Mucosa of stomach (tissue), 1 donor: Measurements from ENCODE around the gene ZNF207.
"Not testable (repeated sequence)": the region's sequence is repeated elsewhere in the genome, so short reads cannot be mapped to it uniquely, and the experiment has no call there.

Source experiments
- H3K27me3 ChIP-seq: one replicate; pipeline ENCODE4 v1.7.0; 2013; ENCODE audit warnings: mild to moderate bottlenecking, low read length; ENCODE audit not compliant: control insufficient read depth, insufficient read depth
- H3K36me3 ChIP-seq: one replicate; pipeline ENCODE4 v1.7.0; 2013; ENCODE audit warnings: low read length; ENCODE audit not compliant: control insufficient read depth, insufficient read depth
- H3K4me1 ChIP-seq: one replicate; pipeline ENCODE4 v1.7.0; 2013; ENCODE audit warnings: mild to moderate bottlenecking, low read length; ENCODE audit not compliant: control insufficient read depth, insufficient read depth
- H3K4me3 ChIP-seq: one replicate; pipeline ENCODE4 v1.7.0; 2013; ENCODE audit warnings: low read length
- H3K9ac ChIP-seq: one replicate; pipeline ENCODE4 v1.7.0; 2013; ENCODE audit warnings: mild to moderate bottlenecking, low read length, moderate library complexity
- H3K9me3 ChIP-seq: one replicate; pipeline ENCODE4 v1.7.0; 2013; ENCODE audit warnings: mild to moderate bottlenecking, low read length, moderate library complexity; ENCODE audit not compliant: control insufficient read depth
- donor health status: Pancreatic carcinoma.

The ZNF207 gene

DNA sequence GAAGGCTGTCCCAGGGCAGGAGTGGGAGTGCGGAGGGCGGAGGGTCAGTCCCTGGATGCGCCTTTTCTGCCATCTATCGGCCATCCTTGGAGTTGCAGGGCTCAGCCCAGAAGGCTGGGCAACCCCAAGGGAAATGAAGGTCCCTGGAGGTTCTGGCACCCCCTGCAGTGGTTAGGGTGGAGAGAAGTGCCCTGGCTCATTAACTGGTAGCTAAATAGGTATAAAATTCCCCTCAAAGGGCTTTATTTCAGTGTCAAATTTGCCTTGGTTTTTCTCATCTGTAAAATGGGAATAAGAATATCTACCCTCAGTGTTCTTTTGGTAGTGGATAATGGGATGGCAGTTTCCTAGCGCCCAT lies 30.4 kb upstream of the ZNF207 start:
- H3K27me3 ChIP-seq = peaks cover 3% of the 10 kb centered on the region
- H3K36me3 ChIP-seq = no peaks in the 10 kb centered on the region
- H3K9ac ChIP-seq = no peak overlapping the region
- no peak overlapping the region for H3K4me3 ChIP-seq
- H3K4me1 ChIP-seq = peaks cover 4% of the 10 kb centered on the region
- H3K9me3 ChIP-seq = no peaks in the 10 kb centered on the region

DNA sequence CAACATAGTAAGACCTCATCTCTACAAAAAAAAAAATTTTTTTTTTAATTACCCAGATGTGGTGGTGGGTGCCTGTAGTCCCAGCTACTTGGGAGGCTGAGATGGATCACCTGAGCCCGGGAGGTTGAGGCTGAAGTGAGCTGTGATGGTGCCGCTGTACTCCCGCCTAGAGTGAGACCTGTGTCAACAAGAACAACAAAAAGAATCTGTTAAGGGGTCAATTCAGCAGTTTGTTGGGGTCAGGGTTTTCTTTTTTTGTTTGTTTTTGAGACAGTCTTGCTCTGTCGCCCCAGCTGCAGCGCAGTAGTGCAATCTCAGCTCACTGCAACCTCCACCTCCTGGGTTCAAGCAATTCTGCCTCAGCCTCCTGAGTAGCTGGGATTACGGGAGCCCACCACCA lies 29.9 kb upstream of the ZNF207 start:
- not testable (repeated sequence) for H3K4me3 ChIP-seq, H3K4me1 ChIP-seq, H3K27me3 ChIP-seq, H3K36me3 ChIP-seq, H3K9ac ChIP-seq, H3K9me3 ChIP-seq

DNA sequence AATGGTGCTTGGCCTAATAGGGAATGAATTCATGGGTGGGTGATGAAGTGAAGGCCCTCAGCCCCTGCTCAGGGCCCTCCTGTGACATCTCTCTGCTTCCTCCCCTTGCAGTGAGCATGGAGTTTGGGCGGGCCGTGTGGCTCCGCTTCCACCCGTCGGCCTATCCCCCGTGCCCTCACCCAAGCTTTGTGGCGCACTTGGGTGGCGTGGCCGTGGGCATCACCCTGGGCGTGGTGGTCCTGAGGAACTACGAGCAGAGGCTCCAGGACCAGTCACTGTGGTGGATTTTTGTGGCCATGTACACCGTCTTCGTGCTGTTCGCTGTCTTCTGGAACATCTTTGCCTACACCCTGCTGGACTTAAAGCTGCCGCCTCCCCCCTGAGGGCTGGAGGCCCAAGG lies 29.1 kb upstream of the ZNF207 start:
- Histone ChIP-seq H3K9ac (no peak overlapping the region), H3K36me3 (no peaks in the 10 kb centered on the region), H3K4me1 (peaks cover 4% of the 10 kb centered on the region), H3K4me3 (no peak overlapping the region), H3K9me3 (no peaks in the 10 kb centered on the region), H3K27me3 (no peaks in the 10 kb centered on the region)

DNA sequence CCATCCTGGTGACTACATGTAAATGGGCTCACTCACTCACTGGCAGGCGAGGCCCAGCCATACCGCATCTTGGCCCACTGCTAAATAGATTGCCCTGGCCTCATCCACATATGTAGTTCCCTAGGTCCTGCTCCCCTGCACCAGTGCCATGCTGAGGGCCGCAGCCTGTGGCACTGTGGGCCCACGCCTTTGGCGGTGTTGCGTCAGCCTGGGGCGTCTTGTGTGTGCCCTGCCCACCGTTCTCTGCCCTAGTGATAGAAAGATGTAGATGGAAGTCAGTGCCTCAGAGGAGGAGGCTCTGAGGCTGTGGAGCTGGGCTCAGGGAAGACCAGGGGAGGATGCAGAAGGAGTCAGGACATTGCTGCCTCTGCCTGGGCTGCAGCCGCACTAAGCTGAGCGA lies 26.9 kb upstream of the ZNF207 start:
- H3K27me3 ChIP-seq = no peaks in the 10 kb centered on the region
- H3K4me1 ChIP-seq = peaks cover 4% of the 10 kb centered on the region
- no peak overlapping the region for H3K9ac ChIP-seq
- H3K36me3 ChIP-seq = no peaks in the 10 kb centered on the region
- no peak overlapping the region for H3K4me3 ChIP-seq
- H3K9me3 ChIP-seq = no peaks in the 10 kb centered on the region

DNA sequence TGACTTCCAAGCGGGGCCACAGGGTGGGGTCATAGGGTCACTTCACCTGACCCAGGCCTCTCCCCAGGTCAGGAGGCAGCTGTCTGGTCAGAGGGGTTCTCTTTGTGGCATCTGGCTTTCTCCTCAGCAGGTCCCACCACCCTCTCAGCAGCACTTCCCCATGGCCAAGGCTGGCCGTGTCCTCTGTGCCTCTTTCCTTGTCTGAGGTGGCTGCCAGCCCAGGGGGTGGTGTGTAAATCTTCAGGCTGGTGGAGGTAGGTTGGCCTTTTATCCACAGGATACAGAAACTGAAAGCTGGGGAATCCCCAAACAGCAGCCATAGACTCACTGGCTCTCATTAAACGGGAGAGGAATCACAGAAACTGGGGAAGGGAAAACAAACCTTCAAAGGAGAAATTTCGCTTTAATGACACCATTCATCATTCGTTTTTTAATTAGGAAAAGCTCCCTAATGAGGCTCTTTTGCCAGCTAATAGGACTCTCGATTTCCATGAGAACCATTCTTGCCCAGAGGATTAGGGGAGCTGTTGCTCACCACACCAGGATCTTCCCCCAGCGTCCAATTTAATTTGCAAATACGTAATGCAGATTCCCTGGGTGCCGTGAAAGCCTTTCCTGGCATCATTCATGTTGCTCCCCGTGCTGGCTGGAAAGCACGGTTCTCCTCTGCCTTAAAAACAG lies 26.0 kb upstream of the ZNF207 start:
- Histone ChIP-seq H3K4me3 (peak overlapping the region; percentile 7), H3K36me3 (no peaks in the 10 kb centered on the region), H3K9me3 (no peaks in the 10 kb centered on the region), H3K27me3 (no peaks in the 10 kb centered on the region), H3K9ac (peak overlapping the region; percentile 54), H3K4me1 (peaks cover 4% of the 10 kb centered on the region)

DNA sequence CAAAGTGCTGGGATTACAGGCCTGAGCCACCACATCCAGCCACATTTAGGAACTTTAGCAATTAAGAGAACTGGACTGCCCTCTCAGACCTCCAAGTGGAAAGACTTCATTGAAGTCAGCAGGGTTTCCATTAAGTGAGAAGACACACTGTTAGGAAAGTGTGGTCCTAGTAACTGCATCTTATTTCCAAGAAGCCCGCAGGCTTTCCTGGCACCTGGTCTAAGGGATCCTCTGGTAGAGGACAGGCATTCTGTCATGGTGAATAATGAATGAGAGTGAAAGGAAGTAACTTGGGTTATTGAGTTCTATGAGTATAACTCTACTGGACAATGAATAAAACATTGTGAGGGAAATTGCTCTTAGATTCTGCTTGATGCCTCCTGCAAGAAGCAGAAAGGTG lies 22.0 kb upstream of the ZNF207 start:
- H3K36me3 ChIP-seq = no peaks in the 10 kb centered on the region
- no peaks in the 10 kb centered on the region for H3K27me3 ChIP-seq
- no peak overlapping the region for H3K9ac ChIP-seq
- peaks cover 4% of the 10 kb centered on the region for H3K4me1 ChIP-seq
- H3K4me3 ChIP-seq = no peak overlapping the region
- no peaks in the 10 kb centered on the region for H3K9me3 ChIP-seq

DNA sequence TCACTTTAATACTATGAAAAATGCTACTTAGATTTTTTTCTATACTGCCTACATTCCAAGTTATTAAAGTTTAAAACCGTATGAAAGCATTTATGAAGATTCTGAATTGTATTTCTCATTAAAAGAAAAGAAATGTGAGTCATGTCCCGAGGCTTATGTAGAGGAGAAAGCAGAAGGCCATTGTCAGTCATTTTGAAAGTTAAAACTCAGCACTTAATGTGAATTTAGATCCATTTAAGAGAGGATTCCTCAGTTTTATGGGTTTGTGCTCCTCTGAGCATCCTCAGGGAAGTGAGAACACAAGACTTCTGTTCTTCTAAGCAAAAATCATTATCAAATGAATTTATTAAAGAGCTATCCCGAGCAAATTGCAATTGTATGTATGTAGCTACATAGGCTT lies 19.8 kb upstream of the ZNF207 start:
- Histone ChIP-seq H3K4me1 (no peaks in the 10 kb centered on the region), H3K36me3 (no peaks in the 10 kb centered on the region), H3K9ac (no peak overlapping the region), H3K4me3 (no peak overlapping the region), H3K27me3 (no peaks in the 10 kb centered on the region), H3K9me3 (no peaks in the 10 kb centered on the region)

DNA sequence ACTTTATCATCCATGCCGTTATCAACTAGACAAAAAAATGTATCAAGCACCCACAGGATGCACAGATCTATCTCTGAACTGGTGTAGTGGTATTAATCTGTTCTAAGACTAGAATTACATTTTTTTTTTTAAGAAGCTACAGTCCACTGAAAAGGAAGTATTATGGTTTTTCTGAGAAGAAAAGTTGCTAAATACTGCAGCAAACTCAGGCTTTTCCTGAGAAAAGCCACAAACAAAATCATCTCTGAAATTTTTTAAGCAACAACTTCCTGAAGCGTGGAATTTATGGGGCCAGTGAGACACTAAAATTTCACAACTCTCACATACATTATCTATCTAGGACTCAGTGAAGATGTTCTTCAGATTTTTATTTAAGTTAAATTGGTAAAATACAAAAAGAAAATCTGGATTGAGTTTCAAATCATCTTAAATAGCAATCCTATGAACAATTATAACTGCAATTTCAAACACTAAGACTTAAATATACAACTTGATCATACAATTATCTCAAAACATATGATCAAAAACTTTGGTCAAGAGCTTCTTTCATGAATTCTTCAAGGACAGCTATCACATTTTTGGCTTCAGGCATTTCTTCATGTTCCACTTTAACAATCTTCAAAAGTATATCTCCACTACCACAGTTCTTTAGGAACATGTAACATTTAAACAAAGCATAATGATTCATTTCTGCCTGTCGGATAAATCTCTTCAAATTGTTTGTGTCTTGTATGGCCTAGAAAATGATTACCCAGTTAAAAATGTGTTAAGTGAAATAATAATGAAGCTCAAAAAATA lies 18.5 kb upstream of the ZNF207 start:
- Histone ChIP-seq H3K4me3 (no peak overlapping the region), H3K36me3 (no peaks in the 10 kb centered on the region), H3K4me1 (no peaks in the 10 kb centered on the region), H3K27me3 (no peaks in the 10 kb centered on the region), H3K9me3 (no peaks in the 10 kb centered on the region), H3K9ac (no peak overlapping the region)

DNA sequence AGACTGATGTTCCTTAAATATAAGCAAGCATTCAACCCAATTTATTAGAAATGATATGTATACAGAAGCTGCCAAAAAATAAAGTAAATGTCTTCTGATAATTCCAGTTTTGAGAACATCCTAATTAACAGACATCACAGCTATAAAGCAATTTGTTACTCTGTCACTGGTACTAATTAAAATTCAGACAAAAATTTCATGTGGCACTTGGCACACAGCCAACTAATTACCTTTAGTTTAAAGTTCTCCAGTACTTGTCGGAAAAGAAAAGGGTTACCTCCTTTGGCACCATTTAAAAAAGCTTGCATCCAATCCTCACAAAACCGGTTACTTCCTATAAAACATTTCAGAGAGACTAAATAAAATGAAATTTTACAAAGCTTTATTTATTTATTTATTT lies 16.8 kb upstream of the ZNF207 start:
- no peaks in the 10 kb centered on the region for H3K27me3 ChIP-seq
- H3K4me3 ChIP-seq = no peak overlapping the region
- no peaks in the 10 kb centered on the region for H3K36me3 ChIP-seq
- no peaks in the 10 kb centered on the region for H3K9me3 ChIP-seq
- no peak overlapping the region for H3K9ac ChIP-seq
- no peaks in the 10 kb centered on the region for H3K4me1 ChIP-seq

DNA sequence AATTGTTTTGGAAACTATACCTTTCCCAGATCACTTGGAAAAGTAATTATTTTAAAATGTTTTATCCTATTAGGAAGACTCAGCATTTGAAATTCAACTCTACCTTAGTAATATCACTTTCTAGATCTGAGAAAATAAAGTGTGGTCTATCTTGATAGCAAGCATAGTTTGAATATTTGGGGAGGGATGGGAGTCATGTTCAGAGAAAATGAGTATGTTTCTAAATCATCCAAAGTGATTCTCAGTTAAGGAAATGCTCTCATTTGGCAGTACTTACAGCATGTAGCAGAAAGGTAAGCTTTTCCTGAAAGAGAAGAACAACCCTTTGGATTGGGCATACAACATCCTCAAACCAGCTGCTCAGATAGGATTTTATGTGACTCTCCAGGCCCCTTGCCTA lies 14.9 kb upstream of the ZNF207 start:
- Histone ChIP-seq H3K4me1 (no peaks in the 10 kb centered on the region), H3K36me3 (no peaks in the 10 kb centered on the region), H3K9ac (no peak overlapping the region), H3K27me3 (no peaks in the 10 kb centered on the region), H3K4me3 (no peak overlapping the region), H3K9me3 (no peaks in the 10 kb centered on the region)

DNA sequence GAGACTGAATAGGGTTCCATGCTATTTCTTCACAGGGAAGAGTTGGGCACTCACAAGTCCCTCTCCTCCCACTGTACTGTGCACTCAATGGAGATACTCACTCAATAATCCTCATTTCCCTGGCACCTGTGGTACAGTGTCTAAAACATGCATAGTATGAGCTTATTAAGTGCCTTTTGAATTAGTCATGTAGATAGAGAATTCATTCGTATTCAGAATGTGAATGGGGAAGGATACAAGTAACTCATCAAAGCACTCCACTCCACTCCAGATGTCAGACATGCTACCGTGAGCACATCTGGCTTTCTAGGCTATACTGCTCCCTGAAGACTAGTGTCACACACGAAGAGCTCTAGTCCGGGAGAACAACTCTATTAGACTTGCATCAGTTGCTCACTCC lies 14.3 kb upstream of the ZNF207 start:
- Histone ChIP-seq H3K4me3 (no peak overlapping the region), H3K9ac (no peak overlapping the region), H3K9me3 (no peaks in the 10 kb centered on the region), H3K27me3 (no peaks in the 10 kb centered on the region), H3K36me3 (no peaks in the 10 kb centered on the region), H3K4me1 (no peaks in the 10 kb centered on the region)

DNA sequence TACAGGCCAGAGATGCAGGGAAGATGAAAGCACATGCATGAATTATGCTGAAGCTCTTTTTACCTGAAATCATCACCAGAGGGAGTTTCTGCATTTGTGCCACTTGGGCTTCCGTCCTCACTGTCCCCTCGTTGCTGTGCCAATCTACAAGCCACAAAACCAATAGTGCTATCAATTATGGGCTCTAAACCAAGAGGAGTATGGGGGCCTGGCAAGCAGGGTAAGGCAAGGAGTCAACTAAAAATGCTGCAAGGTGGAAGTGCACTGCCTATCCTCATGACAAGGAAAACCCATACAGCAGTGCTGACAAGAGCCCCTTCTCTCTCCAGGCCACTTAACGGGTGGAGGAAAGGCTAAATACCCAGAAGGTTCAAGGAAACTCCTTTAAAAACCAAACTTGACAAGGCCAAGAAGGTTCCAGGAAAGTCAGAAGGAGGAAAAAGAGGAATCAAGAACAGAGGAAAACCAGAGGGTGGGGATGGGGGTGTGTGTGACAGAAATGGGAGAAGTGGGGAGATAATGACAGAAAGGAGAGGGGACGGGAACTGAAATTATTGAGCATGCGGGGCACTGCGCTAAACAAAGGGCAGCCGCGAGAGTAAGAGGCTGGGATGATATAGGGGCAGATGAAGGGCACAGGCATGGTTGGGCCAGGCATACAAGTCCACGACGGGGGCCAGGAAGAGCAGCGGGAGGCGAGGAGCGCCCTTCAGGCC lies 8.7 kb upstream of the ZNF207 start:
- Histone ChIP-seq H3K4me3 (peak overlapping the region; percentile 44), H3K36me3 (no peaks in the 10 kb centered on the region), H3K27me3 (no peaks in the 10 kb centered on the region), H3K9me3 (no peaks in the 10 kb centered on the region), H3K9ac (peak overlapping the region; percentile 63), H3K4me1 (peaks cover 12% of the 10 kb centered on the region)
